Measurements from ENCODE around the gene ABHD17B.

The ABHD17B gene

DNA sequence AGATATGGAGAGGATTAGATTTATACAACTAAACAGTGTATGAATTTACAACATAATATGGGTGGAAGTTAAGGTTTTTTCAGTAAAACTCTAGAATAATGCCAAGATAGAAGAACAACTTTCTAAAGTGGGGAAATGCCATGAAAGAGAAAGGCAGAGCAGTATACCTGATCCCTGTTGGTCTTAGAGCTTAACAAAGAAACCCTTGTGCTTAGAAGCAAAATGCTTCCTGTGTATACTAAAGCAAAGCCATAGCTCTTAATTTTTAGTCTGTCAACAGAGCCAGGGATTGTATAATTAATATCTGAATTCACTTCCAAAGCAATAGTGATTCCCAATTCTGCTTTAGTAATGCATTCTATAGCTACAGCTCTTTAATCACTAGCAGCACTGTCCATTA, 14.8 kb upstream of the ABHD17B start:
- TF ChIP-seq, protein P1, sequence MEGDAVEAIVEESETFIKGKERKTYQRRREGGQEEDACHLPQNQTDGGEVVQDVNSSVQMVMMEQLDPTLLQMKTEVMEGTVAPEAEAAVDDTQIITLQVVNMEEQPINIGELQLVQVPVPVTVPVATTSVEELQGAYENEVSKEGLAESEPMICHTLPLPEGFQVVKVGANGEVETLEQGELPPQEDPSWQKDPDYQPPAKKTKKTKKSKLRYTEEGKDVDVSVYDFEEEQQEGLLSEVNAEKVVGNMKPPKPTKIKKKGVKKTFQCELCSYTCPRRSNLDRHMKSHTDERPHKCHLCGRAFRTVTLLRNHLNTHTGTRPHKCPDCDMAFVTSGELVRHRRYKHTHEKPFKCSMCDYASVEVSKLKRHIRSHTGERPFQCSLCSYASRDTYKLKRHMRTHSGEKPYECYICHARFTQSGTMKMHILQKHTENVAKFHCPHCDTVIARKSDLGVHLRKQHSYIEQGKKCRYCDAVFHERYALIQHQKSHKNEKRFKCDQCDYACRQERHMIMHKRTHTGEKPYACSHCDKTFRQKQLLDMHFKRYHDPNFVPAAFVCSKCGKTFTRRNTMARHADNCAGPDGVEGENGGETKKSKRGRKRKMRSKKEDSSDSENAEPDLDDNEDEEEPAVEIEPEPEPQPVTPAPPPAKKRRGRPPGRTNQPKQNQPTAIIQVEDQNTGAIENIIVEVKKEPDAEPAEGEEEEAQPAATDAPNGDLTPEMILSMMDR (conservative IDR thresholded peaks at IDR 0.05; ENCODE audit: low read depth, low read length): no peak
- DNase-seq (ENCODE audit: low read depth): no peak
- H3K4me3 ChIP-seq (ENCODE audit: low read depth, low read length): no peak overlapping the region

DNA sequence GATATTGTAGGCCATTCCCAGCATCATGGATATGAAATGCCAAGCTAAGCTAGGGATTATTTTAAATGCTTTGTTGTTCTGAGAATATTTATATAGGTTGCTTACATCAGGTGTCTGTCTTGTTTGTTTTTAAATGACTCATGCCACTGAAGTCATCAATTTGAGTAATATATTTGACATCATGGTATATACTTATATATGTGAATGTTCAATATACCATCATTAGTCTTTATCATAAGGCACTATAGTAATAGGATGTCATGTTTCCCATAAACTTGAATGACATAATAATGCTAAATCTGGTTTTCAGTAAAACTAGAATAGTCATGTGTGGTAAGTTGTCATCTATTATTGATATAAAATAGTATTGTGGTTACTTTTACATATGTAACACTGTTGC, 13.6 kb upstream of the ABHD17B start:
- DNase-seq (ENCODE audit: low read depth): no peak
- H3K4me3 ChIP-seq (ENCODE audit: low read depth, low read length): no peak overlapping the region
- TF ChIP-seq, protein P1 (conservative IDR thresholded peaks at IDR 0.05; ENCODE audit: low read depth, low read length): no peak

DNA sequence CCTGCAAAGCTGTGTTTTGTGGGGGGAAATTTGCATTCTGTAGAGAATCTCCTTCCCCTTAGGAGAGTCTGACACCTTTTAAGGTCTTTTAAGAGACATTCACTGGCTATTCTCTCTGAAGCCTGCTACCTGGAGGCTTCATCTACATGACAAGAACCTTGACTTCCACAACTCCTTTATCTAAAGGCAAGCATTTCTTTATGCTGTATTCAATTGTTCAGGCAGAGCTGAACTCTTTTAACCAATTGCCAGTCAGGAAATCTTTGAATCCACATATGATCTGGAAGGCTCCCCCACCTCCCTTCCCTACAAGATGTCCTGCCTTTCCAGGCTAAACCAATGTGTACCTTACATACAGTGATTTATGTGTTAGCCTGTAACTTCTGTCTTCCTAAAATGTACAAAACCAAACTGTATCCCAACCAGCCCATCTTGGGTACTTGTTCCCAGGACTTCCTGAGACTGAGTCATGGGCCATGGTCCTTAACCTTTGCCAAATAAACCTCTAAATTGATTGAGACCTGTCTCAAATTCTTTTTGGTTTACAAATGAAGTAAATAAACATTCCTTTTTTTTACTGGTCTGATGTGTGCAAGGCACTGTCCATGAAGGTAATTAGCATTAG, 10.3 kb upstream of the ABHD17B start:
- H3K4me3 ChIP-seq (ENCODE audit: low read depth, low read length): no peak overlapping the region
- no peak for DNase-seq (ENCODE audit: low read depth)
- TF ChIP-seq, protein P1 (conservative IDR thresholded peaks at IDR 0.05; ENCODE audit: low read depth, low read length): no peak

DNA sequence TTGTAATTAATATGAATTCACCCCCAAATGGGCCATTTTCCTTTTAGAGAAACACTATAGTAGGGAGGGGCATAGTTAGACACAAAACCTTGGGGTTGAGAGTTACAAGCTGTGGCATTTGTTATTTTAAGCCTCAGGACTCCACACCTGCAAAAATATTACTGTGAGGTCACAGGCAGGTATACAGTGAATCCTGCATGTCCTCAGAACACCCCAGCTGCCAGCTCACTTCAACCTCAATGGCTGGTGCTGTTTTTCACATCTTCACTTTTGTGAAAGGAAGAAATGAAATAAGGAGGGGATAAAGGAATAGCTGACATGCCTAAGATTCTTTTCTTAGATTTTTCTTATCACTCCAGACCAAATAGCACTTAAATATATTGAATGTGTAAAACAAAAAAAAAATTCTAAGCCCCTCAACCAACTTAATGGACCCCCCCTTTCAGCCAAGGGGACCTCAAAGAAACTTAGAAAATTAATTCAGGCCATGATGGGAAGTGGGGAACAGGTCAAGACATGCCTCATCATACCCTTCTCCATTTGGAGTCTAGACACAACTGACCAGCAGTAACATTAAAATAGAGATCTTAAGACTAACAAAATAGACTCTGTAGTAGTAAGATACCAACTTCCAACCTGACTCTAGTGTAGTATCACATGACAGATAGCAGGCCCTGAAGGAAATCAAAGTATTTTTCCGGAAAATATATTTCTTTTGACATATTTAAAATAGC, 9.6 kb upstream of the ABHD17B start:
- H3K4me3 ChIP-seq (ENCODE audit: low read depth, low read length): no peak overlapping the region
- TF ChIP-seq, protein P1 (conservative IDR thresholded peaks at IDR 0.05; ENCODE audit: low read depth, low read length): no peak
- no peak for DNase-seq (ENCODE audit: low read depth)

DNA sequence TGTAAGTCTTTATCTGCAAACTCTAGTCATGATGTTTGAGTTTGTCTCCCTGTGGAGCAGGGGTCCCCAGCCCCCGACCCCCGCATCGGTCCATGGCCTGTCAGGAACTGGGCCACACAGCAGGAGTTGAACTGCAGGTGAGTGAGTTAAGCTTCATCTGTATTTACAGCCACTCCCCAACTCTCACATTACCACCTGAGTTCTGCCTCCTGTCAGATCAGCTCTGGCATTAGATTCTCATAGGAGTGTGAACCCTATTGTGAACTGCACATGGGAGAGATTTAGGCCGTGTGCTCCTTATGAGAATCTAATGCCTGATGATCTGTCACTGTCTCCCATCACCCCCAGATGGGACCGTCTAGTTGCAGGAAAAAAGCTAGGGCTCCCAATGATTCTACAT, 7.4 kb upstream of the ABHD17B start:
- TF ChIP-seq, protein P1 (conservative IDR thresholded peaks at IDR 0.05; ENCODE audit: low read depth, low read length): no peak
- no peak overlapping the region for H3K4me3 ChIP-seq (ENCODE audit: low read depth, low read length)
- no peak for DNase-seq (ENCODE audit: low read depth)

DNA sequence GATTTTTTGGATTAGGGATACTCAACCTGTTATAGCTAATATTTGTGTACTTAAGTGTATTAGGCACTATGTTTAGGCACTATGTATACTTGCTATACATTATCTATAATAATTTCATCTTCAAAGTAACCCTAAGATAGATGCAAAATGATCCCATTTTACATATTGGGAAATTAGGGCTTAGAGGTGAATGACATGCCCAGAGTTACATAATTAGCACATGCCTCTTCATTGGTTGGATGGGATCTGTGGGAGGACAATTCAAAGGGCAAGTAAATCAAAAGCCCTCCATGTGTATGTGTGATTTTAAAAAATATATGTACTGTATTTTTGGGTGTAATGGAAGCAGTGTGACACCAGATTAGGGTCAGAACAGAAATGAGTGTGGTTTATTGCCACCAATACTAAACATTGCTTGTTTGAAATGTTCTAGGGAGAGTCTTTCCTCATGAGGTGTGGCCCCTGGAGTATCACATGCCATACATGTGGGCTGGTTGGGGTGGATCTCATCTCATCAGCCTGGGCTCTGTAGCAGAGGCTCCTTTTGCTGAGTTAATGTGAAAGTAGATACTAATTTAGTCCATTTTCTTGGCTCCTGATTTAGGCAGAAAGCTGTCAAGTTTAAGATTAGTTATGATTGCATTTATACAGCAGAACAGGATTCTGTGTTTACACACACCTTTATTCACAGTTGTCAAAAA, 6.0 kb upstream of the ABHD17B start:
- DNase-seq (ENCODE audit: low read depth): no peak
- no peak overlapping the region for H3K4me3 ChIP-seq (ENCODE audit: low read depth, low read length)
- TF ChIP-seq, protein P1 (conservative IDR thresholded peaks at IDR 0.05; ENCODE audit: low read depth, low read length): no peak

All from choroid plexus epithelial cell (primary cell).